Neutrophil (primary cell): ENCODE measurements around the gene DUS2.
"Not testable (repeated sequence)": the region's sequence is repeated elsewhere in the genome, so short reads cannot be mapped to it uniquely, and the experiment has no call there.

ENCODE experiments used
- H3K27ac ChIP-seq: fragments of 200-600 bp; sonication (generic); 2 replicates; pipeline ENCODE4 v1.5.1; 2016; ENCODE audit warnings: mild to moderate bottlenecking, moderate library complexity
- H3K27me3 ChIP-seq: fragments of 200-600 bp; sonication (generic); 2 replicates; pipeline ENCODE4 v1.6.0; 2016; ENCODE audit warnings: mild to moderate bottlenecking
- H3K36me3 ChIP-seq: fragments of 200-600 bp; sonication (generic); 2 replicates; pipeline ENCODE4 v1.5.1; 2017
- H3K4me1 ChIP-seq, 2 experiments: fragments of 200-600 bp in 1 of 2; sonication (generic) in 1 of 2; 1 replicate in 1 of 2; 2 replicates in 1 of 2; pipeline versions ENCODE4 v1.5.1 to v1.6.1; 2013 to 2016; ENCODE audit warnings: low read depth in 1 of 2, low read length in 1 of 2, mild to moderate bottlenecking in 1 of 2, moderate library complexity in 1 of 2; ENCODE audit not compliant: control insufficient read depth in 1 of 2, insufficient read depth in 1 of 2
- H3K4me3 ChIP-seq, 2 experiments: fragments of 200-600 bp in 1 of 2; sonication (generic) in 1 of 2; 1 replicate in 1 of 2; 2 replicates in 1 of 2; pipeline ENCODE4 v1.5.1; 2013 to 2016; ENCODE audit warnings: low read depth in 1 of 2, low read length in 1 of 2, mild to moderate bottlenecking in 1 of 2, moderate library complexity in 1 of 2
- H3K9me3 ChIP-seq: fragments of 200-600 bp; sonication (generic); 2 replicates; pipeline ENCODE4 v1.5.1; 2016
- CTCF ChIP-seq: fragments of 200-600 bp; sonication (generic); IDR thresholded peaks from 2 replicates; pipeline ENCODE4 v1.5.1; 2016; ENCODE audit warnings: antibody characterized with exemption

Gene DUS2

GRCh38 chr16:68096491-68096890 is 73.4 kb downstream of the DUS2 start:
- no peak overlapping the region for H3K4me3 ChIP-seq
- no peak for TF ChIP-seq CTCF
- H3K36me3 ChIP-seq, result peaks cover 8% of the 10 kb centered on the region
- H3K27ac ChIP-seq, result no peak overlapping the region
- H3K4me1 ChIP-seq, result peaks cover 8 to 15% of the 10 kb centered on the region in 2 experiments
- no peaks in the 10 kb centered on the region for H3K27me3 ChIP-seq
- no peaks in the 10 kb centered on the region for H3K9me3 ChIP-seq

DNA sequence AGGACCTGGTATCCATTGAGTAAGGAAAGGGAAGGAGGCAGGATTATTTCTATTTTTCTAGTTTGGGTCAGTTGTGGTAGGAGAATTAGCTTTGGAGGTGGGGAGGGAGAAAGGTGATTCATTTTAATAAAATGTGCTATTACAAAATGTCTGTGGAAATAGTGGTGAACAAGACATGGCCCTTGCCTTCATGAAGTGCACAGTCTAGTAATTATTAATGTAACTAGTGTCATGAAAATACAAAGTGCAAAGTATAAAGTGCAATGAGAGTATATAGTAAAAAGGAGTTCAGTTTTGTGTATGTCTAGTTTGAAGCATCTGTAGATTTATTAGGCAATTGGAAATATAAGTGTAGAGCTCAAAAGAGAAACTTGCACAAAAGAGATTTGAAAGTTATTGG is 74.0 kb downstream of the DUS2 start:
- Histone ChIP-seq H3K4me3 (no peak overlapping the region), H3K4me1 (peaks cover 4 to 9% of the 10 kb centered on the region in 2 experiments), H3K9me3 (no peaks in the 10 kb centered on the region), H3K27me3 (no peaks in the 10 kb centered on the region), H3K27ac (no peak overlapping the region), H3K36me3 (peaks cover 8% of the 10 kb centered on the region)
- no peak for TF ChIP-seq CTCF

- Histone ChIP-seq H3K36me3 (peaks cover 8% of the 10 kb centered on the region), H3K4me1 (peaks cover 4 to 8% of the 10 kb centered on the region in 2 experiments), H3K9me3 (no peaks in the 10 kb centered on the region)
Observed at GRCh38 chr16:68097895-68098294, 74.8 kb downstream of the DUS2 start.

DNA sequence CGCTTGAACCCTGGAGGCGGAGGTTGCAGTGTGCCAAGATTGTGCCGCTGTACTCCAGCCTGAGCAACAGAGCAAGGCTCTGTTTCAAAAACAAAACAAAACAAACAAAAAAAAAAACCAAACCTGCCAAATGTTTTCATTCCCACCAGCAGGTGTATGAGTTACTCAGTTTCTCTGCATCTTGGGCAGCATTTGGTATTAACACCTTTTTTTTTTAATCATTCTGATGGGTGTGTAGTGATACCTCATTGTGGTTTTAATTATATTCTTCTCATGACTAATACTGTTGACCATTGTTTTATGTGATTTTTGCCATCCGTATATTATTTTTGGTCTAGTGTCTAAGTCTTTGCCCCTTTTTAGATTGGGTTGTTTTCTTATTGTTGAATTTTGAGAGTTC is 77.4 kb downstream of the DUS2 start:
- Histone ChIP-seq H3K9me3 (no peaks in the 10 kb centered on the region), H3K36me3 (peaks cover 8% of the 10 kb centered on the region), H3K4me1 (no peaks in the 10 kb centered on the region), H3K27ac (no peak overlapping the region), H3K27me3 (no peaks in the 10 kb centered on the region), H3K4me3 (no peak overlapping the region)
- no peak for TF ChIP-seq CTCF

More at GRCh38 chr16:68097895-68098294, 74.8 kb downstream of the DUS2 start:
- no peak for TF ChIP-seq CTCF
- no peak overlapping the region for H3K4me3 ChIP-seq
- no peaks in the 10 kb centered on the region for H3K27me3 ChIP-seq
- H3K27ac ChIP-seq, result no peak overlapping the region

- H3K36me3 ChIP-seq, result no peaks in the 10 kb centered on the region
- no peaks in the 10 kb centered on the region for H3K4me1 ChIP-seq
- H3K9me3 ChIP-seq, result no peaks in the 10 kb centered on the region
- H3K27me3 ChIP-seq, result no peaks in the 10 kb centered on the region
- no peak for TF ChIP-seq CTCF
- H3K27ac ChIP-seq, result no peak overlapping the region
- no peak overlapping the region for H3K4me3 ChIP-seq
Observed at GRCh38 chr16:68105611-68106010, 82.5 kb downstream of the DUS2 start.

- H3K4me3 ChIP-seq, H3K9me3 ChIP-seq, H3K4me1 ChIP-seq, H3K27me3 ChIP-seq, H3K27ac ChIP-seq, H3K36me3 ChIP-seq: not testable (repeated sequence)
Observed at GRCh38 chr16:68107230-68107928, 84.3 kb downstream of the DUS2 start.

GRCh38 chr16:68109156-68109555 is 86.1 kb downstream of the DUS2 start:
- H3K4me1 ChIP-seq, result peaks cover 12 to 13% of the 10 kb centered on the region in 2 experiments
- H3K27ac ChIP-seq, H3K9me3 ChIP-seq, H3K36me3 ChIP-seq, H3K27me3 ChIP-seq, H3K4me3 ChIP-seq: not testable (repeated sequence)

DNA sequence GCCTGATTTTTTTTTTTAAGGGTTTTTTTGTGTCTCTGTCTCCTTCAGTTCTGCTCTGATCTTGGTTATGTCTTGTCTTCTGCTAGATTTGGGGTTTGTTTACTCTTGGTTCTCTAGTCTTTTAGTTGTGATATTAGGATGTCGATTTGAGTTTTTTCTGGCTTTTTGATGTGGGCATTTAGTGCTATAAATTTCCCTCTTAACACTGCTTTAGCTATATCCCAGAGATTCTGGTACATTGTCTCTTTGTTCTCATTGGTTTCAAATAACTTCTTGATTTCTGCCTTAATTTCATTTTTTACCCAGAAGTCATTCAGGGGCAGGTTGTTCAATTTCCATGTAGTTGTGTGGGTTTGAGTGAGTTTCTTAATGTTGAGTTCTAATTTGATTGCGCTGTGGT is 87.5 kb downstream of the DUS2 start:
- not testable (repeated sequence) for H3K36me3 ChIP-seq, H3K27ac ChIP-seq, H3K9me3 ChIP-seq, H3K4me3 ChIP-seq, H3K27me3 ChIP-seq
- peaks cover 12 to 13% of the 10 kb centered on the region in 2 experiments for H3K4me1 ChIP-seq
